NCI-H1105 treated with DMSO at 0.1 percent for 48 hours (cell line): ENCODE results near the gene OXSR1.
A peak's percentile ranks its signal among the peaks of the same experiment; 100 is the strongest.
"Not testable (repeated sequence)": the region's sequence is repeated elsewhere in the genome, so short reads cannot be mapped to it uniquely, and the experiment has no call there.

ENCODE experiments used
- DNase-seq: peaks from one replicate; lab custom pipeline; 2025; lab: John Stamatoyannopoulos, UW

Gene OXSR1

DNA sequence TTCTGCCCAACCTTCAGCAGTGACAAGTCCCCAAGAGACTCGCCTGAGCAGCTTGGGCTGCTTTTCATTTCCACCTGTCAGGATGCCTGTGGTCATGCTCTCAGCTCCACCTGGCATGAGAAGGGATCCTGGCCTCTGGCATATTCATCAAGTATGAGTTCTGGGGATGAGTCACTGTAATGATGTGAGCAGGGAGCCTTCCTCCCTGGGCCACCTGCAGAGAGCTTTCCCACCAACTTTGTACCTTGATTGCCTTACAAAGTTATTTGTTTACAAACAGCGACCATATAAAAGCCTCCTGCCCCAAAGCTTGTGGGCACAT, 23.4 kb upstream of the OXSR1 start:
- no peak for DNase-seq

DNA sequence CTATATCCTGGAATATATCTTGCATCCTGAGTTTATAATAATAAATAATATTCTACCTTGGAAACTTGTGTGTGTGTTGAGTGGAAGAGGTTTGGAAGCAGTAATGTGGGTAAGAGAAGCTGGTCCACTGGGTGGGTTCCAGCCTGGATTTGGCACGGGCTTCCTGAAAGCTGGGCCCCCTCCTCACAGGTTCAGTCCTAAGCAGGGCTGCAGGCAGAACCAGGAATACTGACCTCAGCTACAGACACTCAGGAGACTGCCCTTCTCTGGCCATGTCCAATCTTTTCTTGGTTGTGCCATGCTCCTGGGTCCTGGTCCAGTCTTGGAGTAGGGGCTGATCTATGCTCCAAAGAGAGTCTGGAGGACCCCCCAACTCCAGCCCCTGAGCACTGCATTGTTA, 22.4 kb upstream of the OXSR1 start:
- no peak for DNase-seq

DNA sequence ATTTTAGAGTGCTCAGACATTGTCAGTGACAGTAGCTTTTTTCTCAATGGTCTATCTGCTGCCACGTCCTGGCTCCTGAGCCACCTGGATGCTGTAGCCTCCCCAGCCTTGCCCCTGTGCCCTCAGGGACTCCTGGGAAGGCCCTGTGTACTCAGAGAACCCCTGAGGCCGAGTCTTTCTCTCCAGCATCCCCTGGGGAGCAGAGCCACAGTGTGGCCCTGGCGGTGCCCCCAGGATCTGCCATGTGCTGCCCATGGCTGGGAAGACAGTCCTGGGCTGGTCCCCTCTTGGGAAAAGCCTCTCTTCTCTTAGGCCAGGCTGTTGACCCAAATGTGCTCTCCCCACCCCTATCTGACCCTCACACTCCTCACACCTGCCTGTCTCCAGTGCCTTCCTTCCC, 21.8 kb upstream of the OXSR1 start:
- DNase-seq, result no peak

DNA sequence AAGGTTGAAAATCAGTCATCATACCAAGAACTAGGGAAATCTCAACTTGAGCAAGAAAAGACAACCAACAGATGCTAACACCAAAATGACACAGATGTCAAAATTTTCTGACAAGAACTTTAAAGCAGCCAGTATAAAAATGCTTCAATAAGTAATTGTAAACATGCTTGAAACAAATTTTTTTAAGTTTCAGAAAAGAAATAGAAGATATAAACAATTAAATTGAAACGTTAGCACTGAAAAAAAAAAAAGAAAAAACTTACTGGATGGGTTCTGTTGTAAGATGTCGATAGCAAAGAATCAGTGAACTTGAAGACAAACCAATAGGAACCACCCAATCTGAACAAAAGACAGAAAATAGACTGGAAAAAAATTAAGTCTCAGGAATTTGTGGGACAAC, 18.8 kb upstream of the OXSR1 start:
- DNase-seq, result no peak

DNA sequence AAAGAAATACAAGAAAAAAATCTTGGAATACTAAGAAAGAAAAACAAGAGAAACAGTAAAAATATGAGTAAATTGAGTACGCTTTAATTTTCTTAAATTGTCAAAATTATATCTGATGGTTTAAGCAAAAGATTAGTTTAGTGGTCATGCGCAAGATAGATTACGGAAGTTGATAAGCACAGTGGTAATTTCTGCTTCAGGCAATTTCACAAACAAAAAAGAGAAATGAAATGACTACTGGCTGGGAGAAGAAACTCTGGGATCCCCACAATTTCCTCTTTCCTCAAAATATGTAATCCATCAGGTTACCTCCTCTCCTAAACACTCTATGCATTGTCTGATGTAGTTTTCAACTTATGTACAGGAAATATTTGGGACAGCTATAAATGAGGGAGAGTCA, 17.9 kb upstream of the OXSR1 start:
- DNase-seq, result no peak

DNA sequence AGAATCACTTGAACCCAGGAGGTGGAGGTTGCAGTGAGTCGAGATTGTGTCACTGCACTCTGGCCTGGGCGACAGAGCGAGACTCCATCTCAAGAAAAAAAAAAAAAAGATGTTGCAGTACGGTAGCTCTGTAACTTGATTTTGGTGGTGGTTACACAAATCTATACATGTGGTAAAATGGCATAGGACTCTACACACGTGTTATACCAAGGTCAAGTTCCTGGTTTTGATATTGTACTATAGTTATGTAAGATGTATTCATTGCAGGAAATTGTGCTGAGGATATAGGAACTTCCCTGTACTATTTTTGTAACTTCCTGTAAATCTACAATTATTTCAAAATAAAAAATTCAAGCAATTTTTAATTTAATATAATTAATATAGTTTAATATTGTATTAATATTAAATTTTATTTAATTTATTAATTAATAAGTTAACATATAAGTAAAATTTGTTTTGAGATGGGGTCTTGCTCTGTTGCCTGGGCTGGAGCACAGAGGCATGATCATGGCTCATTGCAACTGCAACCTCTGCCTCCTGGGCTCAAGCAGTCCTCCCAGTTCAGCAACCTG, 16.9 kb upstream of the OXSR1 start:
- DNase-seq, result no peak

DNA sequence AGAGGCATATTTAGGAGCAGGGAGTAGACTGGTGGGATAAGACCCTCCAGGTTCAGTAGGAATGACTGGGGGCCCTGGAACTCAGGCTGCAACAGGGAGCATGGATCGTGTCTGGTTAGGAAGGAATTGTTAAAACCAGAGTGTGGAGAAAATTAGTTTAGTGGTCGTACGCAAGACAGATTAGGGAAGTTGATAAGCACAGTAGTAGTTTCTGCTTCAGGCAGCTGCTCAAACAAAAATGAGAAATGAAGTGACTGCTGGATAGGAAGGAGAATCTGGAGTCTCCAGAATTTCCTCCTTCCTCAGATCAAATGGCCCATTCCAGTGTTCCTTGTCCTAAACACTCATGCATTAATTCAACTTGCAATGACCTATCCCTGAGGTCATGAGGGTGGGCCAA, 15.6 kb upstream of the OXSR1 start:
- no peak for DNase-seq

DNA sequence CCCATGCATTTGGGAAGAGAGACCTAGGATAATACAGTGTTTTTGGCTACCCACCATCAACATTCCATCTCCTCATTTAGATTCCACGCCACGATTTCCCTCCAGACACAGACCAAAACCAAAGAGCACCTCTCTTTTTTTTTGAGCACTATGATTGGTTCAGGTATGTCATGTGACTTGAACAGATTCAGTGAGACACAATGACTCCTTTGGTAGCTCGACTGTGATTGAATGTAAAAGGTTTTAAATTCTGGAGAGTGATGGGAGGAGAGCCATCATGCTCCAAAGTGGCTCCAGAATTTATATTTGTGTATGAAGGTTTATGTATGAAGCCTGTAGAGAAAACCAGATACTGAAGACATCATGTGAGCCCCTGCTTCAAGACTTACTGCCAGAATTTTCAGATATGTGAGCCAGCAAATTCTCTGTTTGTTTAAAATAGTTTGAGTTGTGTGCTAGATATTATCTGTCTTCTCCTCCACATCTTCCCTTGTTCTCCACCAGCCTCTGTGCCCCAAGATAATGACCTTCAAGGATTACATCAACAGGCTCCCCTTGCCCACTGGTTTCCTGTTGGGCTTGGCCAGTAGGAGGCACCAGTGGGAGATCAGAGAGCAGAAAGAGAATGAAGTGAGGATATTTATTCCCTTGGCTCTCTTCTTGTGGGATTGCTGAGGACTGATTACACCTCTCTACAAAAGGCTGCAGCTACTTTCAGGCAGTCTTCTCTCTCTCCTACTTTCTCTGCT, 14.4 kb upstream of the OXSR1 start:
- DNase-seq, result no peak

DNA sequence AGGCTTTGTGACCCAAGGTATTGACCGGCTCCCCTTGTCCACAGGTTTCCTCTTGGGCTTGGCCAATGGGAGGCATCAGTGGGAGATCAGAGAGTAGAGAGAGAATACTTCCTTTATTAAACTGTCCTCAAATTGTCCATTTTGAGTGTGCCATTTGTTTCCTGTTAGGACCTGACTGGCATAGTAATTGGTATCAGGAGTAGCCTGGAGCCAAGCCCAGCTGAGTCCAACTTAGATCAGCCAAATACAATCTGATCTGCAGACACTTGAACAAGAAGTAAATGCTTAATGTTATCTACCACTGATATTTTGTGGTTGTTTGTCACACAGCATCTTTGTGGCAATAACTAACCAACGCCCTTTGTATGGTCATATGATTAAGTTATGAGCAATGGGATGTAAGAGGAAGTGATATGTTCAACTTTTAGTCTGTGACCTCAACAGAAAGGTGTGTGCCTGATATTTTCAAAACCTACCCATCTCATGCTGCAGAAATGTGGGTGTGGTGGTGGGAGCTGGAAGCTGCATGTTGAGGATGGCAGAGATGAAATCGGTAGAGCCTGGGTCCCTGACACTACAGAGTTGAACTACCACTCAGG, 13.6 kb upstream of the OXSR1 start:
- DNase-seq, result no peak

DNA sequence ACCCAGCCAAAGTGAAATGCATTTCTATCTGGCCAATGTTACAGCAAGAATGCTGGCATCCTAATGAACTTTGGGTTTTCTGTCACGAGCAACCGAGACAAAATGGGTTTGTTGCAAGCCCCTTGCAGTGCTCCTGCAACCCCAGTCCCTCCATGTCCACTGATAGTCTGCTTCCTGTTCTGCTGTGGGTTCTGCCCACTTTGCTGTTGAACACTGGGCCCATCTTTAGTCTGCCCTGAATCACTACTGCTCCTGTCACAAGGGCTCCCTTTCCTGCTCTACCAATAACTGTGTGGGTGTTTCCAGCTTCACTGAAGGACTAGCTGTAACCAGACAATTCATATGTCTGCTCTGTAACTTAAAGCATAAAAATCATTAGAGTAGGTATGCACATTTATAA, 12.7 kb upstream of the OXSR1 start:
- no peak for DNase-seq

DNA sequence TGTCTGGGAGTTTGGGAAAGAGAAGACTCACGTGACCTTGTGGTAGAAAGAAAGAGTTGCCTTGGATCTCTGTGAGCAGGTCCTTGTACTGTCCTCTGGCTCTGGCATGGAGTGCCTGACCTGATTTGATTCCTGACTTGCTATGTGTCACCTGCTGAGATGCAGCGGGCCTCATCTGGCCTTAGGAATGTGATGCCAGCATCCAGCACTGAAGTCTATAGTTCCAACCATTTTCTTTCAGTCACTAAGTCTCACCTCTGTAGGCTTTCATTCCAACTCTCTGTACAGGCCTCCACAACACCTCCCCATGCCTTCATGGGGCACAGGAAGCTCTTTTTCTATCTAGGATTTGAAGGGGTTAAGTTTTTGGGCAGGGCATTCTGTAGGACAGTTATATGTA, 12.1 kb upstream of the OXSR1 start:
- DNase-seq, result no peak

DNA sequence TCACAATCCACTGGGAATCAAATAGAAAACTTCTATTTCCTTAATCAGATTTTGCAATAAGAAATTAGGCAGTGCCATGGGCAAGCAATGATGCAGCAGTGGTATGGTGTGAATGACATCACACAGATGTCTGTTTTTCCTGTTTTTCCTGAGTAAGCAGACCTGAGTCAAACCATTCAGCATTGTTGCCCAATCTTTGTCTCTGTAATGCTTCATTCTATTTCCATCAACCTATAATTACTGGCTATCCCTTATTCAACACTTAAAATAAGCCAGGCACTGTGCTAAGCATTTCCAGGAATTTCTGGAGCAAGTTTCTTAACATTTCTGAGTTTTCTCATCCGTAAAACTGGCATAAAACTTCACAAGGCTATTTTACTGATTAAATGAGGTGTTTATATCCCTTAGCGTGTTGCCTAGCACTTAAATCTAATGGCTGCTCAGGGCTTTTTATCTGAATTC, 11.3 kb upstream of the OXSR1 start:
- no peak for DNase-seq

DNA sequence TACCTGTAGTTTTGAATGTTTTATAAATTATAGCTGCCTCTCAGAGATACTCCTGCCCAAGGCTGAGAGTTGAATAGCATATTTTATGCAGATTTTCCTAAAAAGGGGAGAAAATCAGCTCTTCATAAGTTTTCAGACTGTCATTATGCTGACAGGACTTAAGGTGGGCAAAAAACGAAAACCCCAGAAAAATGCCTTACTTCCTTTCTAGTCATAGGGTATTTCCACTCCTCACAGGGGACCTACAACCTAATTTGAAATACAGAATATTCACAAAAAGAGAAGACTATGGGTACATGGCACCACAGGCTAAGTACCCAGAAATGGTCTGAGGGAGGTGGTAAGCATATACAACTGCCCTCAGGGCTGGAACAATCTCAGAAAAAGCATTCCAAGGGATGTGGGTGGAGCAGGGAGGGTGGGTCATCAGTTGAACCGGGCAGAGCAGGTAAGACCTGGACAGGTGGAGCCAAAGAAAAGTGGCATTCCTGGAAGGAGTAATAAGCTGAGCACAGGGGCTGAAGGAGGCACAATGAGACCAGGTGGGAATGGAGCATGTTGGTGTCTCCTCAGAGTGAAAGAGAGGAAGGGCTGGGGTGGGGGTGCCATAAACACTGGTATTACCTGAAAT, 10.6 kb upstream of the OXSR1 start:
- no peak for DNase-seq

DNA sequence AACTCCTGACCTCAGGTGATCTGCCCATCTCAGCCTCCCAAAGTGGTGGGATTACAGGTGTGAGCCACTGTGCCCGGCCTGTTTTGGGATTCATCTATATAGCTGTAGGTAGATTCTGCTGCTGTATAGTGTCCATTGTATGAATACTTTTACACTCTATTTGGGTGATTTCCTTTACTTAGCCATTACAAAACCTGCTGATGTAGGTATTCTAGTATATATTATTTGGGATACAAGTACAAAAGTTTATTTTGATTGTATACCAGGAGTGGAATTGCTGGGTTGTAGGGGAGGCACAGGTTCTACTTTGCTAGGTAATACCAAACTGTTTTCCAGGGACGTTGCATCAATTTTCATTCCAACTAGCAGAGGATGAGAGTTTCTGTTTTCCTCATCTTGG, 9.5 kb upstream of the OXSR1 start:
- no peak for DNase-seq

DNA sequence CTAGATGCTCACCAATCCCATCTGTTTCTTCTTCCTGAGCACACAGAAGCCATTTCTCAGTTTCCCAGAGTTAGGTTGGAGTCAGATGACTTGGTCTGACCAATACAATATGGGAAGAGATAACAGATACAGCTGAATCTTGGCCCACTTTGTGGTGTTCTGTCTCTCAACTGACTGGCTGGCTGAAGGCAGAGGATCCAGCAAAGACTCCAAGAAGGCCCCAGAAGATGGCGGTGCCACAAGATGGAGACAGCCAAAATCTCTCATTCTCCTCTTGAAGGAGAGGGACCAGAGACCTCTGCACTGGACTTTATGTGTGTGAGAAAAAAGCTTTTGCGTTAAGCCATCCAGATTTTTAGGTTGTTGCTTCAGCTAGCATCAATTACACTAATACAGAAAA, 8.2 kb upstream of the OXSR1 start:
- DNase-seq, result no peak

DNA sequence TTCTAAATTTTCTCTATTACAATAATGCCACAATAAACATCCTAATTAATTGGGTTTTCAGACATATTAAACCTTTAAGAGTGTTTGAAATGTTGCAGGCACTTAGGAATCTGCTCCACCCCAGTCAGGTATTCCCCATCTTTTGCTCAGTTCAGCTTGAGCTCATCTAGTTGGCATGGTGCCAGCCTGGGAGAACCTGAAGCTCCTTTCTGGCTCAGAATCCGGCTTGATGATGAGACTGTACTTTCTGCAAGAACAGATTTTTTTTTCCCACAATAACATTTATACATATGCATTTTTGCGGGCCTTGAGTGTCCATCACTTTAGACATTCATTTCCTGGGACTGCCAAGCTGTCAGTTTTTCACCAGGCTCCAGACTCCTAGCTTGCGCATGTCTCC, 7.7 kb upstream of the OXSR1 start:
- DNase-seq, result peak; percentile 5

DNA sequence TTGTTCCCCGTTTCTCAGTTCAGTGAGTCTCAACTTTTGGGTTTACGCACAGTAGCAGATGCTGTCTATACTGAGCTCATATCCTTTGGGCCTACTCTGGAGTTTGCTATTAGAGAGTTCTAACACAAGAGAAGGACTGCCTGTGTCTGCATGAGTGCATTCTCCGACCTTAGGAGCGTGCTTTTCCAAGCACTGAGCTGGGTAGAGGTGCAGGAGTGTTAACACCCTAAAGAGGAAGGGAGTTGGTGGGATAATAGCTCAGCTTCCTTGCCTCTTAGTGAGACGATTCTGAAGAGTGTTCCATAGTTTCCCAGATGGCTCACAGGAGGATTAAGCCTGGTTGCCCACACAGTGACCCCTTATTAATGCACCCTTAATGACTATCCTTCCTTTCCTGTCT, 6.9 kb upstream of the OXSR1 start:
- DNase-seq, result no peak

DNA sequence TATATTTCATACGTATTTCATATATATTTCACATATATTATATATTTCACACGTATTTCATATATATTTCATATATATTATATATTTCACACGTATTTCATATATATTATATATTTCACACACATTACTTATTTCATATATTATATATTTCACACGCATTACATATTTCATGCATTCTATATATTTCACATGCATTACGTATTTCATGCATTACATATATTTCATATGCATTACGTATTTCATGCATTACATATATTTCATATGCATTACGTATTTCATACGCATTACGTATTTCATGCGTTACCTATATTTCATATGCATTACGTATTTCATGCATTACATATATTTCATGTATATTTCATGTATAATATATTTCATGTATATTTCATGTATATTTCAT, 4.6 kb upstream of the OXSR1 start:
- not testable (repeated sequence) for DNase-seq

DNA sequence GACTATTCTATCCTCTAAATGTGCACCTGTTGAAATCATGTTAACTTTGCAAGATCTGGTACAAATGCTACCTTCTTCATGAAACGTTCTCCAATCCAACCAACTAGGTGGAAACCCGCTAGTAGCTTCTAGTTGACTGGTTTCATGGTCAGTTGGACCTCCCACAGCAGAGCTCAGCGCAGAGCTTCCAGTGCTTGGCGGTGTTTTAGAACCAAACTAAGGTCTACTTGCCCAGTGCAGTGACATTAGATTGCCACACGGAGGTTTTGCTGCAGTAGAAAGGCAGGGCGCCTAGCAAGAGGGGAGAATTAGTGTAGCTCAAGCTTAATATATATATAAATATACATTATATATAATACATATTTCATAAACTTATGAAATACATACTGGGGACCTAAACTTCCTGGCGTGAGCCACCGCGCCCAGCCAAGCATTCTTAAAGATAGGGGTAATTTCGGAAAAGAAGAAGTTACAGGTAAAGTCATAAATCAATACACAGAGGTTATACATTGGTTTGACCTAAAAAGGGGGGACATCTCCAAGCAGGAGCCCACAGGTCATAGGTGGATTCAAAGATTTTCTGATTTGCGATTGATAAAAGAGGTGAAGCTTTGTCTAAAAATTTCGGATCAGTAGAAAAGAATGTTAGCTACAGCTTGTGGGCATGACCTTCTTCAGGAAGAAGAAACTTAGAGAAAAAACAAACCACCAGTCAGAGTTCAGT, 2.1 kb upstream of the OXSR1 start:
- no peak for DNase-seq

DNA sequence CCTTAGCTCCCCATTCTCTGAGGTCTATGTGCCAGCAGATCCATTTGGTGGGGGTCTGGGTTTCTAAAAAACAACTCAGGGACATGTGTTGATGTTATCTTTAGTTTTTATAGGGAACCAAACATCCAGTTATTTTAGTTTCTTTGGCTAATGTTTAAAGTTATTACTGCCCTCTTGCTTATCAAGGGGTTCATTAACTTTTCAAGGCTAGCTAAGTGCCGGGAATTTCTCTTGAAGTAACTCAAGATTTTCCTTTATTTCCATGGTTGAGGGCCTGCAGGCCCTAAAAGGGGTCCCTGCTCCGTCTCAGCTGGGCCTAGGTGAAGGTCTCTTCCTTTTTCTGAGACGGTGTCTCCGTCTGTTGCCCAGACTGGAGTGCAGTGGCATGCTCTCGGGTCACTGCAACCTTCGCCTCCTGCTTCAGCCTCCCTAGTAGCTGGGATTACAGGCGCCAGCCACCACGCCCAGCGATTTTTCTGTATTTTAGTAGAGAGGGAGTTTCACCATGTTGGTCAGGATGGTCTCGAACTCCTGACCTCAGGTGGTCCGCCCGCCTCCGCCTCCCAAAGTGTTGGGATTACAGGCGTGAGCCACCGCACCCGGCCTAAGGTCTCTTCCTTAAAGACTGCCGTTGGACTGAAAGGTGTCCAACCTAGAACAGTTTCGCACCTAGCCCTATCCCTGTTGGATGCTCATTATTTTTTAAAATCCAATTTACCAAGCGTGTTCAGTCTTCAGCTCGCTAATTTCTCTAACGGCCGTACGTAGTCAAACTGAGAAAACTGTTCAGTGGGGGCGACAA, 1.3 kb upstream of the OXSR1 start:
- DNase-seq, result no peak

DNA sequence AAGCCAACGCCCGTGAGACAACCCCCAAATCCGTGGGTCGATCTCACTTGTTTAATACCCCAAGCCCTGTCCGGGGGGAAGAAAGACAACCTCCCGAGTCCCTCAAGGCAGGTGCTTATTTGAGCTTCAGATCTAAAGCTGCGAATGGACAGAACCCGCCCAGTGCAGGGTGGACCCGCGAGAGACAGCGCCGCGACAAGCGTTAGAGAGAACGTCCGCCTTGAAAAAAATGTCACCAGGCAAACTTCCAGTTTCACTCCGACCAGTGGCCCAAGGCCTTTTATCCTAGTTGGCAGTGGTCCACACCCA, 740 bp upstream of the OXSR1 start:
- DNase-seq, result no peak

DNA sequence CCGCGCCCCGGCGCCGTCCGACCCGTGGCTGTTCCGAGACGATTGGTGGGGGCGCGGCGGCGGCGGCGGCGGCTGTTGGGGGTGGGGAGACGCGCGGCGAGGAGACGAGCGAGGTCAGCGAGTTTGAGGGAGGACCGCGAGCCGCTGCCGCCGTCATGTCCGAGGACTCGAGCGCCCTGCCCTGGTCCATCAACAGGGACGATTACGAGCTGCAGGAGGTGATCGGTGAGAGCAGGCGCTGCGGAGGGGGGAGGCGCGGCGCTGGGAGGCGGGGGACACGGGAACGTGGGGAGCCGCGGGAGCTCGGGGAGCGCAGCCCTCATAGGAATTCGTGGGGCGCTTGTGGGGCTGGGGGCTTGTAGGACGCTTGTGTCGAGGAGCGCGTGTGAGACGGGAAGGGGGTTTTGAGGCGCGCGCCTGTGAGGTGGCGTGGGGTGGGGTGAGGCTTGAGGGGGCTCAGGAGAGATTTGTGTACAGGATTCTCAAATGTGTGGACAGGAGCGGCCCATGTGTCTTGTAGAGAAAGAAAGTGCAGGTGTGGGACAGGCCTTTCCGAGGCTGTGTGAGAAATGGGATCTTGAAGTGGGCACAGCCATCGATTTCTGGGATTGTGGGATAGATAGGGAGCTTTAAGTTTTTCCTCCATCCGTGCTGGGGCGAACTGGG, 518 bp downstream of the OXSR1 start:
- peak; percentile 44 for DNase-seq
